Purkinje cell (primary cell): ENCODE data around the gene ODF4. TPM values are rescaled to one million over a fixed set of nuclear protein-coding genes. Genes with fewer than 3 reads are reported as not detected.

Experiments used
- polyA plus RNA-seq: library from polyadenylated mRNA; unstranded; fragments of >200 nt; fragmentation: Nextera tagmentation; gene quantifications from 2 replicates; pipeline ENCODE4 v1.2.1, GENCODE V29; 2014

Gene ODF4
- polyA plus RNA-seq = not detected in 2 replicates

GRCh38 chr17:8339540-8339939 lies at the start of gene ODF4:
Gene ODF4, plus strand, starts transcription at chr17:8339840. Its CDS starts 212 bp downstream, at chr17:8340052.

GRCh38 chr17:8376271-8377067 lies 36.8 kb downstream of the ODF4 start, which contains the start of gene KRABD2:
Gene KRABD2, minus strand, starts transcription at chr17:8376704.

GRCh38 chr17:8383143-8383822 lies 43.6 kb downstream of the ODF4 start, which contains the start of gene RPL26:
Gene RPL26, minus strand, starts transcription at chr17:8383193. Its CDS starts 883 bp downstream, at chr17:8382310.

Other genes starting within 250 kb of the ODF4 start
- not detected in 2 replicates for gene ALOXE3, start 221.3 kb upstream of the ODF4 start, polyA plus RNA-seq
- gene HES7, start 215.7 kb upstream of the ODF4 start, polyA plus RNA-seq = not detected in 2 replicates
- gene PER1, start 187.4 kb upstream of the ODF4 start, polyA plus RNA-seq = 0.32 and 0.97 TPM in 2 replicates
- gene VAMP2, start 176.9 kb upstream of the ODF4 start, polyA plus RNA-seq = 221 and 250 TPM in 2 replicates
- 3.1 and 12.4 TPM in 2 replicates for gene TMEM107, start 163.5 kb upstream of the ODF4 start, polyA plus RNA-seq
- 0.74 TPM in 1 of 2 replicates, not detected in the other for gene BORCS6, start 149.7 kb upstream of the ODF4 start, polyA plus RNA-seq
- 0.82 TPM in 1 of 2 replicates, not detected in the other for gene AURKB, start 129.3 kb upstream of the ODF4 start, polyA plus RNA-seq
- 0.35 and 5.6 TPM in 2 replicates for gene CTC1, start 91.8 kb upstream of the ODF4 start, polyA plus RNA-seq
- 4.5 and 5.7 TPM in 2 replicates for gene PFAS, start 90.6 kb upstream of the ODF4 start, polyA plus RNA-seq
- gene RANGRF, start 51.2 kb upstream of the ODF4 start, polyA plus RNA-seq = 89.6 and 95.5 TPM in 2 replicates
- 1.9 TPM in 1 of 2 replicates, not detected in the other for gene SLC25A35, start 44.4 kb upstream of the ODF4 start, polyA plus RNA-seq
- gene ARHGEF15, start 29.6 kb upstream of the ODF4 start, polyA plus RNA-seq = 0.60 TPM in 1 of 2 replicates, not detected in the other
- gene RPL26, start 43.4 kb downstream of the ODF4 start, polyA plus RNA-seq = 780 and 817 TPM in 2 replicates
- not detected in 2 replicates for gene RNF222, start 58.0 kb downstream of the ODF4 start, polyA plus RNA-seq
- gene NDEL1, start 96.0 kb downstream of the ODF4 start, polyA plus RNA-seq = 29.5 and 32.3 TPM in 2 replicates